Parathyroid adenoma (tissue), 2 donors: Measurements from ENCODE around the gene NAA11.

Source experiments
- H2AFZ ChIP-seq: fragments of 300-600 bp; sonication (generic); one replicate; pipeline ENCODE4 v1.7.0; 2017; ENCODE audit warnings: antibody characterized with exemption, mild to moderate bottlenecking
- H3K27ac ChIP-seq: fragments of 300-600 bp; sonication (generic); one replicate; pipeline ENCODE4 v1.7.0; 2017
- H3K27me3 ChIP-seq: fragments of 300-600 bp; sonication (generic); one replicate; pipeline ENCODE4 v1.7.0; 2017; ENCODE audit warnings: low read length; ENCODE audit not compliant: control insufficient read depth, insufficient read depth
- H3K36me3 ChIP-seq: fragments of 300-600 bp; sonication (generic); one replicate; pipeline ENCODE4 v1.7.0; 2017; ENCODE audit warnings: low read length; ENCODE audit not compliant: control insufficient read depth, insufficient read depth
- H3K4me1 ChIP-seq: fragments of 300-600 bp; sonication (generic); one replicate; pipeline ENCODE4 v1.7.0; 2017; ENCODE audit warnings: control low read depth
- H3K4me2 ChIP-seq: fragments of 300-600 bp; sonication (generic); one replicate; pipeline ENCODE4 v1.7.0; 2017; ENCODE audit warnings: low read length
- H3K4me3 ChIP-seq: fragments of 300-600 bp; sonication (generic); one replicate; pipeline ENCODE4 v1.7.0; 2017; ENCODE audit warnings: low read depth, low read length
- H3K79me2 ChIP-seq: fragments of 300-600 bp; sonication (generic); one replicate; pipeline ENCODE4 v1.7.0; 2017; ENCODE audit warnings: control low read depth
- H3K9ac ChIP-seq: fragments of 300-600 bp; sonication (generic); one replicate; pipeline ENCODE4 v1.7.0; 2017; ENCODE audit warnings: mild to moderate bottlenecking
- H3K9me3 ChIP-seq: fragments of 300-600 bp; sonication (generic); one replicate; pipeline ENCODE4 v1.7.0; 2017; ENCODE audit warnings: low read length; ENCODE audit not compliant: control insufficient read depth
- CTCF ChIP-seq: fragments of 300-600 bp; sonication (generic); IDR thresholded peaks from one replicate; pipeline ENCODE4 v1.7.0; 2017; ENCODE audit warnings: antibody characterized with exemption, mild to moderate bottlenecking
- donor health status: primary hyperparathyroidism.

NAA11 gene

GRCh38 chr4:79334341-79334740 lies 8.5 kb upstream of the NAA11 start:
- no peaks in the 10 kb centered on the region for H3K27me3 ChIP-seq
- no peak for TF ChIP-seq CTCF
- no peak overlapping the region for H3K9ac ChIP-seq
- H3K27ac ChIP-seq, result no peak overlapping the region
- H3K36me3 ChIP-seq, result no peaks in the 10 kb centered on the region
- no peak overlapping the region for H3K4me3 ChIP-seq
- no peaks in the 10 kb centered on the region for H3K4me1 ChIP-seq
- no peak overlapping the region for H3K4me2 ChIP-seq
- no peak overlapping the region for H2AFZ ChIP-seq
- H3K9me3 ChIP-seq, result no peaks in the 10 kb centered on the region
- H3K79me2 ChIP-seq, result no peaks in the 10 kb centered on the region

- Histone ChIP-seq H3K36me3 (no peaks in the 10 kb centered on the region), H3K4me1 (no peaks in the 10 kb centered on the region)
- no peak for TF ChIP-seq CTCF
Measured at GRCh38 chr4:79331126-79331876, 5.4 kb upstream of the NAA11 start.

GRCh38 chr4:79330720-79331119 lies 4.9 kb upstream of the NAA11 start:
- no peak overlapping the region for H2AFZ ChIP-seq
- no peak overlapping the region for H3K27ac ChIP-seq
- H3K9me3 ChIP-seq, result no peaks in the 10 kb centered on the region
- no peaks in the 10 kb centered on the region for H3K36me3 ChIP-seq
- no peak for TF ChIP-seq CTCF
- no peak overlapping the region for H3K4me3 ChIP-seq
- no peaks in the 10 kb centered on the region for H3K4me1 ChIP-seq
- no peak overlapping the region for H3K9ac ChIP-seq
- H3K4me2 ChIP-seq, result no peak overlapping the region
- no peaks in the 10 kb centered on the region for H3K79me2 ChIP-seq
- no peaks in the 10 kb centered on the region for H3K27me3 ChIP-seq

More at GRCh38 chr4:79331126-79331876, 5.4 kb upstream of the NAA11 start:
- no peaks in the 10 kb centered on the region for H3K27me3 ChIP-seq
- H3K4me3 ChIP-seq, result no peak overlapping the region
- H3K79me2 ChIP-seq, result no peaks in the 10 kb centered on the region
- H3K4me2 ChIP-seq, result no peak overlapping the region
- H3K9me3 ChIP-seq, result no peaks in the 10 kb centered on the region
- H3K27ac ChIP-seq, result no peak overlapping the region
- H3K9ac ChIP-seq, result no peak overlapping the region
- H2AFZ ChIP-seq, result no peak overlapping the region

GRCh38 chr4:79325436-79325835 lies 425 bp downstream of the NAA11 start:
- Histone ChIP-seq H3K36me3 (no peaks in the 10 kb centered on the region), H3K4me2 (no peak overlapping the region), H3K4me3 (no peak overlapping the region), H3K27me3 (no peaks in the 10 kb centered on the region), H3K4me1 (no peaks in the 10 kb centered on the region), H3K27ac (no peak overlapping the region), H3K9me3 (no peaks in the 10 kb centered on the region), H2AFZ (no peak overlapping the region), H3K79me2 (no peaks in the 10 kb centered on the region), H3K9ac (no peak overlapping the region)
- TF ChIP-seq CTCF, result no peak

GRCh38 chr4:79319975-79320374 lies 5.9 kb downstream of the NAA11 start:
- H3K36me3 ChIP-seq, result no peaks in the 10 kb centered on the region
- no peaks in the 10 kb centered on the region for H3K4me1 ChIP-seq
- no peak overlapping the region for H3K9ac ChIP-seq
- no peaks in the 10 kb centered on the region for H3K9me3 ChIP-seq
- no peak for TF ChIP-seq CTCF
- no peak overlapping the region for H2AFZ ChIP-seq
- no peak overlapping the region for H3K4me3 ChIP-seq
- H3K79me2 ChIP-seq, result no peaks in the 10 kb centered on the region
- no peak overlapping the region for H3K27ac ChIP-seq
- H3K27me3 ChIP-seq, result no peaks in the 10 kb centered on the region
- H3K4me2 ChIP-seq, result no peak overlapping the region
